ENCODE data around the gene EMC1. TPM values are rescaled to one million over a fixed set of nuclear protein-coding genes. Genes with fewer than 3 reads are reported as not detected.
A peak's percentile ranks its signal among the peaks of the same experiment; 100 is the strongest.

Gene EMC1
- total RNA-seq, 1 experiment from 2014 or later: 60.0 TPM

- Histone ChIP-seq H3K14ac (ENCODE audit: insufficient read depth, low read length) (peak within 1 kb of the TSS; percentile 94), H3T11ph (ENCODE audit: low read length) (no peak within 1 kb of the TSS), H3K23ac (ENCODE audit: insufficient read length, low read depth, low read length) (no peak within 1 kb of the TSS), H3K79me1 (ENCODE audit: insufficient read depth, low read depth, low read length, poor library complexity, severe bottlenecking) (peaks cover 10% of the 10 kb centered on the region), H4K20me1 (ENCODE audit: control insufficient read depth, insufficient read depth, insufficient read length) (no peaks in the 10 kb centered on the region), H2BK20ac (ENCODE audit: low read depth, low read length, poor library complexity, severe bottlenecking) (no peak within 1 kb of the TSS), H2BK15ac (ENCODE audit: low read depth, low read length) (no peak within 1 kb of the TSS), H3K4me2 (ENCODE audit: insufficient read depth, insufficient read length, low read length) (peak within 1 kb of the TSS; percentile 99), H3K9me3 (ENCODE audit: control insufficient read depth, low read depth, low read length) (no peaks in the 10 kb centered on the region), H2BK120ac (ENCODE audit: low read depth, low read length, poor library complexity, severe bottlenecking) (peak within 1 kb of the TSS; percentile 71), H3K79me2 (ENCODE audit: insufficient read depth, low read length) (peaks cover 42% of the 10 kb centered on the region), H3K23me2 (ENCODE audit: insufficient read length, low read depth, low read length, poor library complexity, severe bottlenecking) (peaks cover 11% of the 10 kb centered on the region), H4K5ac (ENCODE audit: insufficient read length, low read depth, low read length) (peak within 1 kb of the TSS; percentile 46), H3K4ac (ENCODE audit: low read depth, low read length) (no peak within 1 kb of the TSS; the same call in 1 of the 2 replicates), H3K4me1 (ENCODE audit: insufficient read depth, low read length) (no peaks in the 10 kb centered on the region; the same call in 1 of the 2 replicates), H2BK5ac (ENCODE audit: insufficient read length, low read length) (peak within 1 kb of the TSS; percentile 11), H3K18ac (ENCODE audit: insufficient read length, low read depth, low read length) (peak within 1 kb of the TSS; percentile 97), H2AFZ (ENCODE audit: low read length) (no peak within 1 kb of the TSS), H3K56ac (ENCODE audit: insufficient read length, low read depth, low read length) (peak within 1 kb of the TSS; percentile 57), H4K8ac (replicated peaks; ENCODE audit: insufficient read length, low read depth, low read length) (no peak within 1 kb of the TSS), H3K27ac (ENCODE audit: insufficient read length, low read depth, low read length) (peak within 1 kb of the TSS; percentile 88), H2AK5ac (ENCODE audit: insufficient read length, low read length) (no peak within 1 kb of the TSS), H3K27me3 (ENCODE audit: insufficient read depth, low read length) (no peaks in the 10 kb centered on the region), H2BK12ac (ENCODE audit: insufficient read length, low read depth, low read length) (no peak within 1 kb of the TSS), H4K91ac (ENCODE audit: insufficient read length, low read depth, low read length) (no peak within 1 kb of the TSS), H3K9ac (ENCODE audit: extremely low read depth, insufficient read length, low read length) (peak within 1 kb of the TSS; percentile 93)
- peaks cover under 1 to 18% (median 14%) of the 10 kb centered on the region in 3 experiments; a peak in 6 of 7 replicates for H3K36me3 Mint-ChIP-seq (ENCODE audit: insufficient read depth in 1 of 3, low read depth in 3 of 3)
- peak within 1 kb of the TSS; percentile 82 to 90 for H3K4me3 Mint-ChIP-seq
- no peaks in the 10 kb centered on the region for H3K9me3 Mint-ChIP-seq
- peak within 1 kb of the TSS; percentile 98 for H3K27ac Mint-ChIP-seq
- TF ChIP-seq CTCF (conservative IDR thresholded peaks at IDR 0.05): no peak
- peak; percentile 96 for DNase-seq
- no CpG with 5 or more reads among the region's 80 CpGs for WGBS (ENCODE audit: extremely low coverage, insufficient read length, low lambda C conversion rate)
- H3K4me1 Mint-ChIP-seq: peaks cover 27 to 28% of the 10 kb centered on the region in 2 experiments
- H3K27me3 Mint-ChIP-seq (ENCODE audit: low read depth): no peaks in the 10 kb centered on the region
These were observed 41.1 kb downstream of the EMC1 start, which contains the start of gene UBR4 for GRCh38 chr1:19209990-19210771. UBR4 (minus strand) TSS chr1:19210266; CDS start chr1:19210248, 18 bp downstream.

All from H9 (cell line).